ACC112 (cell line): ENCODE measurements around the gene NRL.

Experiments
- H2AFZ ChIP-seq: fragments of 200-600 bp; sonication (generic); one replicate; pipeline ENCODE4 v1.6.0; 2017; ENCODE audit warnings: antibody characterized with exemption, low read length; ENCODE audit not compliant: unreplicated experiment
- H3K27ac ChIP-seq: fragments of 200-600 bp; sonication (generic); 2 replicates; pipeline ENCODE4 v1.5.1; 2014; ENCODE audit warnings: low read depth, mild to moderate bottlenecking, antibody characterized with exemption, low read length, moderate library complexity
- H3K27me3 ChIP-seq: fragments of 200-600 bp; sonication (generic); 2 replicates; pipeline ENCODE4 v1.6.1; 2014; ENCODE audit warnings: mild to moderate bottlenecking, antibody characterized with exemption, low read length, moderate library complexity, mixed read lengths; ENCODE audit not compliant: insufficient read depth
- H3K36me3 ChIP-seq: fragments of 200-600 bp; sonication (generic); 2 replicates; pipeline ENCODE4 v1.6.1; 2016; ENCODE audit warnings: mild to moderate bottlenecking, antibody characterized with exemption, low read length, moderate library complexity, mixed read lengths; ENCODE audit not compliant: insufficient read depth
- H3K4me1 ChIP-seq: fragments of 200-600 bp; sonication (generic); one replicate; pipeline ENCODE4 v1.6.1; 2016; ENCODE audit warnings: low read length, mixed read lengths; ENCODE audit not compliant: insufficient read depth, unreplicated experiment, control insufficient read depth
- H3K4me3 ChIP-seq: fragments of 200-600 bp; sonication (generic); 2 replicates; pipeline ENCODE4 v1.5.1; 2014; ENCODE audit warnings: mild to moderate bottlenecking, low read depth, low read length
- H3K79me2 ChIP-seq: fragments of 200-600 bp; sonication (generic); one replicate; pipeline ENCODE4 v1.6.0; 2016; ENCODE audit warnings: low read length; ENCODE audit not compliant: control insufficient read depth, unreplicated experiment, insufficient read depth

NRL gene

DNA sequence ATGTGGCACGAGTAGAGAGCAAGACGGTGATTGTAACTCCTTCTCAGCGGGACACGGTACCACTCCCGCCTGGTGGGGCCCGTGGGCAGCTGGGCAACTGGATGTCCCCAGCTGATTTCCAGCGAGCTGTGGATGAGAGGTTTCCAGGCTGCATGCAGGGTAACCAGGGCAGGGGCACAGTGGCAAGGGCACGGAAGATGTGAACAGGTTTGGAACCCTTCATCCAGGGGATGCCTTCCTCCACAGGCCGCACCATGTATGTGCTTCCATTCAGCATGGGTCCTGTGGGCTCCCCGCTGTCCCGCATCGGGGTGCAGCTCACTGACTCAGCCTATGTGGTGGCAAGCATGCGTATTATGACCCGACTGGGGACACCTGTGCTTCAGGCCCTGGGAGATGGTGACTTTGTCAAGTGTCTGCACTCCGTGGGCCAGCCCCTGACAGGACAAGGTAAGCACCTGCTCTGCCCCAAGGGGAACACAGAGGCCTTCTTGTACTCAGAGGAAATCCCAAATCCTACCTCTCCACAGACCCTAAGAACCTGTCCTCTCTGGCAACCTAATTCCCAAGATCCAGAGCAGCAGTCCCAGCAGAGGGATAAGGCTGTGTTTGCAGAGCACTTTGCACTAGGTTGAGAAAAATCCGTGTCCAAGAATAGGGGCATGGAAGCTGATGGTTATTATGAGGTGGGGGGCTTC, 16.4 kb downstream of the NRL start:
- Histone ChIP-seq H3K4me1 (peaks cover 4% of the 10 kb centered on the region), H3K27ac (no peak overlapping the region), H3K36me3 (0 out of 2 replicates have a peak, but pooled peaks cover 6% of the 10 kb centered on the region), H2AFZ (no peak overlapping the region), H3K79me2 (peaks cover 10% of the 10 kb centered on the region), H3K27me3 (no peaks in the 10 kb centered on the region), H3K4me3 (no peak overlapping the region)

DNA sequence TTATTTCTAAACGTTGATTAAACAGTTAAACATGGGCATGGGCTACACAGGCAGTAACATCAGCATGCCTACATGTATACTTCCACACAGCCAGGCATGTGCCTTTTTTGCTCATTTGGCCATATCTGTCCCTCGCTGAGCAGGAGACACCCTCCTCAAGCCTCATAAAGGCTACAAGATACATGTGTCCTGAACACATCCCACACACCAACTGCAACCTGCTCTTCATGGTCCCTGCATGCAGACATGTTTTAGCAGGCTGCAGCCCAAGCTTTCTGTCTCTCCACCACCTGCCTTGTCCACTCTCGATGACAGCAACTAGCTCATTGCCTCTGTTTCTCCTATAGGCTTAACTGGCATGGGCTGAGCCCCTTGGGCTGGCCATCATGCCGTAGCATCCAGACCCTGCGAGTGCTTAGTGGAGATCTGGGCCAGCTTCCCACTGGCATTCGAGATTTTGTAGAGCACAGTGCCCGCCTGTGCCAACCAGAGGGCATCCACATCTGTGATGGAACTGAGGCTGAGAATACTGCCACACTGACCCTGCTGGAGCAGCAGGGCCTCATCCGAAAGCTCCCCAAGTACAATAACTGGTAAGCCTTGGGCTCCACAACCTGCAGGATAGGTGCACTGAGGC, 18.1 kb downstream of the NRL start:
- H3K27me3 ChIP-seq, result no peaks in the 10 kb centered on the region
- H3K79me2 ChIP-seq, result peaks cover 10% of the 10 kb centered on the region
- no peak overlapping the region for H3K4me3 ChIP-seq
- H2AFZ ChIP-seq, result no peak overlapping the region
- peaks cover 4% of the 10 kb centered on the region for H3K4me1 ChIP-seq
- H3K27ac ChIP-seq, result no peak overlapping the region
- 0 out of 2 replicates have a peak, but pooled peaks cover 6% of the 10 kb centered on the region for H3K36me3 ChIP-seq

DNA sequence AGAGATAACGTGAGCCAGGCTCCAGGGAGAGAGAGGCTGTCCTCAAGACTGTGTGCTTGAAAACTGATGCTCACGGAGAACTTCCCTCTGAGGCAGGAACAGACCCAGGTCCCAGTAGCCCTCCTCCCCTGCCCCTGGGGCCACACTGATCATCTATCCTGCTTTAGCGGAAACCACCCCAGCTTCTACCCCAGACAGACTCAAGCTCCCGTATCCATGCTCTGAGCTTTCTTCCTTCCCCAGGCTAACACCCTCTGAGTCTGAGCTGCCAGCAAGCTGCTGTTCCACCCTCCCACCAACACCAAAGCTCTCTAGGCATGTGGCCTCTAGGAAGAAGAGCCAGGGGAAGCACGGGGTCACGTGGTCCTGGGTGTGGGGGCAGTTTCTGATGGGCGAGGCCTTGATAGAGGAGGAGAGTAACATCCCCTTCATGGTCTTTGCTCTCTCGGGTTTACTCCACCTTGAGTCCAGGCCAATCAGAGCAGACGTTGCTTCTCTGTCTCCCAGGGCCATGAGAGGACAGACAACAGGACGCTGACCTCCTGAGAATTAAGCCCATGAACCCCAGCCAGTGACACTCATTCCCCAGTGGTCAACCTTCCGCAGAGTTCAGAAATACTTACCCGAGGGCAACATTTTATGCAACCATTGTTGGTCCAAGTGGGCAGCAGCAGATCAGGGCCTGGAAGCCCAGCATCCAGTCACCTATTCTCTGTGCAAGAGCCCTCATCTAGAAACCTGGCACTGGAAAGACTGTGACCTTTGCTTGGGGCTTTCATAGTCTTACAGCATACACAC, 19.3 kb downstream of the NRL start:
- no peaks in the 10 kb centered on the region for H3K27me3 ChIP-seq
- peaks cover 10% of the 10 kb centered on the region for H3K79me2 ChIP-seq
- H3K4me3 ChIP-seq, result peak overlapping the region; percentile 87
- no peak overlapping the region for H3K27ac ChIP-seq
- H2AFZ ChIP-seq, result peak overlapping the region; percentile 82
- H3K4me1 ChIP-seq, result peaks cover 4% of the 10 kb centered on the region
- 0 out of 2 replicates have a peak, but pooled peaks cover 6% of the 10 kb centered on the region for H3K36me3 ChIP-seq

DNA sequence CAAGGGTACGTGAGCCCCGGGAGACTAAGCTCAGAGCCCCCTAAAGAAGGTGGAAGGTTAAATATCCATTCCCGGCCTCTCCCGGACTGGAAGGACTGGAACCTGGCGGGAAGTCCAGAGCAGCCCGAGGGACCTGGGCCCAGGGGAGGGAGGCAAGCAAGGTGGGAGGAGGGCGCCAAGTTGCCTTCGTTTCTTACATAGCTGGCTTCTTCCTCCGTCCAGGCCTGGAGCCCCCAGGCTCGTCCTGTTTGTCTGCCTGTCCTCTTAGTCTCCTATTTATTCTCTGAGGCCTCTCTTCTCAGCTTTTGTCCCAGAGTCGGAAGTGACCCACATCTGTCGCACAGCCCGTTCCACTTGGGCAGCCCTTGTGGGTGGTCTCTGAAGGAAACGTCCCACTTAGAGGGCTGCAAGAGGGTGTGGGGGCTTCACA, 19.9 kb downstream of the NRL start:
- 0 out of 2 replicates have a peak, but pooled peaks cover 6% of the 10 kb centered on the region for H3K36me3 ChIP-seq
- no peaks in the 10 kb centered on the region for H3K27me3 ChIP-seq
- peaks cover 4% of the 10 kb centered on the region for H3K4me1 ChIP-seq
- no peak overlapping the region for H3K27ac ChIP-seq
- peaks cover 10% of the 10 kb centered on the region for H3K79me2 ChIP-seq
- peak overlapping the region; percentile 82 for H2AFZ ChIP-seq
- peak overlapping the region; percentile 87 for H3K4me3 ChIP-seq

DNA sequence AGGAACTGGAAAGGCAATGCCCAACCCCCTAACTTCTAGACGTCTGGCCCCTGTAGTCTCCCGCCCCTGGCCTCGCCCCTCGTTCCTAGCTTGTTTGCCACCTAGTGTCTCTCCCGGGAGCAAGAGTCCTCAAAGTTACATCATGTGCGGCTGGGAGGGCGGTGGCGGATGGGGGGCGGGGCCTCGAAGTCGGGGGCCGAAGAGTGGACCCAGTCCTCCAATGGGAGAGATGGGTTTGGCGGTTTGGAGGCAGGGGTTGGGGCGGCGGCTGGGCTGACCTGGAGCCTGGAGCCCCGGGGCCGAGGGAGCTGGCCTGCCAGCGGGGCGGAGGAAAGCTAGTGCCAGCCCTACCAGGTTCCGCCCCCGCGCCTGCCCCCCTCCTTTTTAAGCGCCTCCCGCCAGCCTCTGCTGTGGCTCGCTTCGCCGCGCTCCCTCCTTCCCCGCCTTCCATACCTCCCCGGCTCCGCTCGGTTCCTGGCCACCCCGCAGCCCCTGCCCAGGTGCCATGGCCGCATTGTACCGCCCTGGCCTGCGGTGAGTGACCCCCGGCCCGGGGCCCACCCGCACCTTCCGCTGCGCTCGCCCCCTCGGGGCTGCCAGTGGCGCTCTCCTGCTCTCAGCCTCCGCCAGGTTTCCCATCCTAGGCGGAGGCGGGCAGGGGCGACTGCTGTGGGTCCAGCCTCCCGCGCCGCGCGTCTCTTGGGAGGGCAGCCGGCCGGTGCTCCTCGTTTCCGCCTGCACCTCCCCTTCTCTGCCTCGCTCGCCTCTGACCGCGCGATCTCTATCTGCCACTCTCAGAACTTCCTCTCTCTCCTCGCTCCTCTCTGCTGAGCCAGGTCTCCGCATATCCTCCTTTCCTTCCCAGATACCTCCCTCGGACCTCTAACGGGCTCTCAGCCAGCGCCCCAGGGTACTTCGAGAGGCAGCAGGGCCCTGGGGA, 20.6 kb downstream of the NRL start, which contains the start of gene PCK2:
Gene PCK2, plus strand, starts transcription at position 411 of the 940 bp plus-strand sequence. Its CDS starts 95 bp downstream, at position 506.
- Histone ChIP-seq H3K4me1 (peaks cover 4% of the 10 kb centered on the region), H2AFZ (peak within 1 kb of the TSS; percentile 82), H3K27me3 (no peaks in the 10 kb centered on the region), H3K4me3 (peak within 1 kb of the TSS; percentile 87), H3K79me2 (peaks cover 10% of the 10 kb centered on the region), H3K36me3 (no peaks in the 10 kb centered on the region), H3K27ac (no peak within 1 kb of the TSS)

DNA sequence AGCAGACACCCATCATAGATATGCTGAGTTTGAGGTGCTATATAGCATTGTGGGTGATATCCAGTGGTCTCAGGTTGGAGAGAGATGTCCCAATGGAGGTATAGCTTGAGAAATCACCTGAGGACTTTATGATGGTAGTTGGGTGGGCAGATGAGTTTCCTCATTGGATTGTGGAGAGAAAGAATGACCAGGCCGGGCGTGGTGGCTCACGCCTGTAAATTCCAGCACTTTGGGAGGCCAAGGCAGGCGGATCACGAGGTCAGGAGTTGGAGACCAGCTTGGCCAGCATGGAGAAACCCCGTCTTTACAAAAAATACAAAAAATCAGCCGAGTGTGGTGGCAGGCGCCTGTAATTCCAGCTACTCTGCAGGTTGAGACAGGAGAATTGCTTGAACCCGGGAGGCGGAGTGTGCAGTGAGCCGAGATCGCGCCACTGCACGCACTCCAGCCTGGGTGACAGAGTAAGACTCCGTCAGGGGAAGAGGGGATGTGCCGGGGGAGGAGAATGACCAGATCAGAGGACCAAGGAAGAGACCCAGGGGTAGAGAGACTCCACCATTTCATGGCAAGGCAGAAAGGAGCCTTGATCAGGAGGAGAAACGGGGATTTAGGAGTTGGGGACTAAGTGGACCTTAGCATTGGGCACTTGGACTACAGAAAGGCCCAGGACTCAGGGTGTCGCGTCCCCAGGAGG, 21.4 kb downstream of the NRL start:
- Histone ChIP-seq H3K79me2 (peaks cover 10% of the 10 kb centered on the region), H3K4me3 (peak overlapping the region; percentile 87; the same call in 1 of the 2 replicates), H3K4me1 (peaks cover 4% of the 10 kb centered on the region), H2AFZ (no peak overlapping the region), H3K27ac (no peak overlapping the region), H3K36me3 (no peaks in the 10 kb centered on the region), H3K27me3 (no peaks in the 10 kb centered on the region)

DNA sequence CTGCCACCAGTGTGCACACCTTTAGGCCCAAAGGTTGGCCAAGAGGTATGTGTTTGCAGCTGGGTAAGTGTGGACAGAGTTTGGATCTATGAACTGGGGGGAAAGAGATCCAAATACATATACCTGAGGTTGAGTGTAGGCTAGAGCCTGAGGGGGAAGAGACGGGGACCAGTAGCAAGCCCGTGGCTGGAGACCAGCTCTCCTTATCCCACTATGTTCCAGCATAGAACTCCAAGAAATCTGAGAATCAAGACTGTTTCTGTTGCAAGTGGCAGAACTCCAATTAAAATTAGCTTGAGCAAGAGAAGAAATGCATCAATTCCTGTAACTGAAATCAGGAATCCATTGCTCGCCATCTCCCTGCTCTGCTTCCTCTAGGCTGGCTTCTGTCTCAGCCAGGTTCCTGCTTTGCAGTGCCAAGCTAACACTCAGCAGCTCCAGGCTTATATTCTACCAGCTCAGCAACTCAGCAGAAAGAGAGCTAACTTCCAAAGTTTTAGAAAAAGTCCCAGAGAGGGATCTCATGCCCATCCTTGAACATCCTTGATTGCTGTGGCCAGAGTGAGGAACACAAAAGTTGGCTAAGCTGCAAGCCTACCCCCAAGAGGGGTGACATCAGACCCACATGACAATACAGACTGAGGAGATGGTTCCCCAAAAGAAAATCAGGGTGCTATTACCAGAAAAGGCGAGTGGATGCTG, 22.1 kb downstream of the NRL start:
- Histone ChIP-seq H3K4me1 (peaks cover 4% of the 10 kb centered on the region), H3K36me3 (no peaks in the 10 kb centered on the region), H3K79me2 (peaks cover 10% of the 10 kb centered on the region), H3K27ac (no peak overlapping the region), H3K27me3 (no peaks in the 10 kb centered on the region), H2AFZ (no peak overlapping the region), H3K4me3 (no peak overlapping the region)

DNA sequence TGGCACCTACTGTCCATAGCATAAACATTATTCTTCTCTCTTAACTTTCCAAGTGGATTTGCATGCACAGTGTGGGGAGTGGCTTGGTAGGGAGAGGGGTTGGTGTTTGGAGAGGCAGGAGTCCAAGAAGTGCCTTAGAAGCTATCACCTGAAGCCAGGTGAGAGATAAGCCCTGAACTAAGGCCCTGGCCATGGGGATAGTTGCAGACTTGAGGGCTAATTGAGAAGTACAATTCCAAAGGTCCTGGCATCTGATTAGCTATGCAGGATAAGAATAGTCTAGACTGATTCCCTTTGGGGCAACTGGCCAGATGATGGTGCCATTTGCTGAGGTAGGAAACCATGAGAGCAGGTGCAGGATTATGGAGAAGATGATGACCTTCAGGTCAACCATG, 22.6 kb downstream of the NRL start:
- Histone ChIP-seq H3K4me1 (peaks cover 4% of the 10 kb centered on the region), H3K27me3 (no peaks in the 10 kb centered on the region), H2AFZ (no peak overlapping the region), H3K4me3 (no peak overlapping the region), H3K27ac (no peak overlapping the region), H3K79me2 (peaks cover 10% of the 10 kb centered on the region), H3K36me3 (no peaks in the 10 kb centered on the region)

DNA sequence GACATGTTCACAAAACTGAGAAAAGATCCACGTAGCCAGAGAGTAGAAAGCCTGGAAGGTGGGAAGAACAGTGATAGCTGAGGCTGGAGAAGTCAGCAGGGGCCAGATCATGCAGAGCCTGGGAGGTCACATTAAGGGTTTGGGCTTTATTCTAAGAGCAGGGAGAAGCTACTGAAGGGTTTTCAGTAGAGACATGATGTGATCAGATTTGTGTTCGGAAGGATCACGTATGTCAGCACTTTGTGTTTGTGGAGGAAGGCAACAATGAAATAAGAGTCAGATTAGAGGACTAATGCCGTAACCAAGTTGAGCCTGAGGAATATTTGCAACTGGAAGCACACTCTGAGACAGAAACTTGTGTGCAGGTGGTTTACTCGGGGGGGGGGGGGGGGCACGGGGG, 24.9 kb downstream of the NRL start:
- H3K27ac ChIP-seq, result no peak overlapping the region
- H3K36me3 ChIP-seq, result no peaks in the 10 kb centered on the region
- H3K4me1 ChIP-seq, result no peaks in the 10 kb centered on the region
- no peaks in the 10 kb centered on the region for H3K27me3 ChIP-seq
- H3K79me2 ChIP-seq, result peaks cover under 1% of the 10 kb centered on the region
- no peak overlapping the region for H3K4me3 ChIP-seq
- no peak overlapping the region for H2AFZ ChIP-seq
